ENCODE measurements around the gene R3HDM2.
"Not testable (repeated sequence)": the region's sequence is repeated elsewhere in the genome, so short reads cannot be mapped to it uniquely, and the experiment has no call there.

R3HDM2 gene

GRCh38 chr12:57419495-57419894 is 11.3 kb downstream of the R3HDM2 start:
- DNase-seq, result no peak

- DNase-seq, result no peak
Measured at GRCh38 chr12:57418255-57418654, 12.6 kb downstream of the R3HDM2 start.

GRCh38 chr12:57416039-57416996 is 14.5 kb downstream of the R3HDM2 start:
- no peak for DNase-seq

DNA sequence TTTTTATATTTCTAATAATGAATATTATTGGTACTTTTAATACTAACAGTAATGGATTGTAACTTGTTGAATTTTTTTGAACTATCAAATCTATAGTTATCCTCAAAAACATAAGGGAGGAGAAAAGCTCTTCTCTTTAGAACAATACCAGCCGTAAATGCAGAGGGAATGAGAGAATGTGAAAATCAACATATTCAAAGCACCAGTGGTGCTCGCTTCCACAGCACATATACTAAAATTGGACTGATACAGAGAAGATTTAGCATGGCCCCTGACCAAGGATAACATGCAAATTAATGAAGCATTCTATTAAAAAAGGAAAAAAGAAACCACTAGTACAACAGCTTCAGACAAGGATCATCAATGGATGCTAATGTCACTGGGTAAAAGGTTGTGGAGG is 15.8 kb downstream of the R3HDM2 start:
- DNase-seq, result no peak

- not testable (repeated sequence) for DNase-seq
Measured at GRCh38 chr12:57414160-57414559, 16.7 kb downstream of the R3HDM2 start.

DNA sequence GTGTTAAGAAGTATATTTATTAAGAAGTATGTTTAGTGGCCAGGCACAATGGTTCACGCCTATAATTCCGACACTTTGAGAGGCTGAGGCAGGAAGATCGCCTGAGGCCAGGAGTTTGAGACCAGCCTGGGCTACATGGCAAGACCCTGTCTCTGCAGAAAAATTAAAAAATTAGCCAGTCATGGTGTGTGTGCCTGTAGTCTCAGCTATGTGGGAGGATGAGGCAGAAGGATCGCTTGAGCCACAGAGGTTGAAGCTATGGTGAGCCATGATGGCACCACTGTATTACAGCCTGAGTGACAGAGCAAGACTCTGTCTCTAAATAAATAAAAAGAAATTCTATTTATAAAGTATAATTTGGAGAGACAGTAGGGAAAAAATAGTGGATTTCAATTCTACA is 20.3 kb downstream of the R3HDM2 start:
- no peak for DNase-seq

GRCh38 chr12:57404966-57405640 is 25.7 kb downstream of the R3HDM2 start:
- DNase-seq, result no peak

- not testable (repeated sequence) for DNase-seq
Measured at GRCh38 chr12:57402156-57402555, 28.7 kb downstream of the R3HDM2 start.

DNA sequence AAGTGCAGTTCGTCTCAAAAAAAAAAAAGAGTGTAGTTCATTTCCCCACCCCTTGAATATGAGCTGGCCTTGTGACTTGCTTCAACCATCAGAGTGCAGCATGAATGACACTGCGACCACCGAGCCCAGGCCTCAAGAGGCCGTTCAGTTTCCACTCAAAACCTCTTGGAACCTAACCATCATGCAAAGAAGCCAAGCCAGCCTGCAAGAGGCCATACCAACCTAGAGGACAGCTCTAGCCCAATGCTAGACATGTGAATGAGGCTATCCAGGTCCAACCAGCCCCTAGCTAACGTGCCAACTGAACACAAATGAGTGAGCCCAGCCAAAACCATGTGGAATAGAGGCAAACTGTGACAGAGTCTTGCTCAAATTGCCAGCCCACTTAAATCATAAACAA is 29.7 kb downstream of the R3HDM2 start:
- no peak for DNase-seq

DNA sequence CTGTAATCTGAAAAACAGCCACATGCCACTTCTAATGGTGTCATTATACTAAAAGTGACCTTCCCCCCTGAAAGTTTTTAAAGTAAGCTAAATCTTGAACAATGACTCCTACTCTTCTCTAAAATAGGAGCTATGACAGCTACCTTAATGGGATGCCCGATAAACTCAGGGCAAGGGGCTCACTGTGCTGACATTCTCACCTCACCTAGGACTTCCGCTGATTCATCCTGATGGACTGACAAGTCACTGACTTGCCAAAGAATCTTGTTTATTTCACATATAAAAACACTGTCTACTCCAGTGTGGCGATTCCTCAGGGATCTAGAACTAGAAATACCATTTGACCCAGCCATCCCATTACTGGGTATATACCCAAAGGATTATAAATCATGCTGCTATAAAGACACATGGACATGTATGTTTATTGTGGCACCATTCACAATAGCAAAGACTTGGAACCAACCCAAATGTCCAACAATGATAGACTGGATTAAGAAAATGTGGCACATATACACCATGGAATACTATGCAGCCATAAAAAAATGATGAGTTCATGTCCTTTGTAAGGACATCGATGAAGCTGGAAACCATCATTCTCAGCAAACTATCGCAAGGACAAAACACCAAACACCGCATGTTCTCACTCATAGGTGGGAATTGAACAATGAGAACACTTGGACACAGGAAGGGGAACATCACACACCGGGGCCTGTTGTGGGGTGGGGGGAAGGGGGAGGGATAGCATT is 31.0 kb downstream of the R3HDM2 start:
- DNase-seq, result not testable (repeated sequence)

- no peak for DNase-seq
Measured at GRCh38 chr12:57397441-57397840, 33.4 kb downstream of the R3HDM2 start.

DNA sequence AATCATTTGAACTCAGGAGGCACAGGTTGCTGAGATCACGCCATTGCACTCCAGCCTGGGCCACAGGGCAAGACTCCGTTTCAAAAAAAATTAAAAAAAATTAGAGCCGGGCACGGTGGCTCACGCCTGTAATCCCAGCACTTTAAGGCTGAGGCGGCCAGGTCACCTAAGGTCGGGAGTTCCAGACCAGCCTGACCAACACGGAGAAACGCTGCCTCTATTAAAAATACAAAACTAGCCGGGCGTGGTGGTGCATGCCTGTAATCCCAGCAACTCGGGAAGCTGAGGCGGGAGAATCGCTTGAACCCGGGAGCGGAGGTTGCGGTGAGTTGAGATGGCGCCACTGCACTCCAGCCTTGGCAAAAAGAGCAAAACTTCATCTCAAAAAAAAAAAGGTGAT is 35.7 kb downstream of the R3HDM2 start:
- no peak for DNase-seq

- DNase-seq, result no peak
Measured at GRCh38 chr12:57390174-57390573, 40.7 kb downstream of the R3HDM2 start.

DNA sequence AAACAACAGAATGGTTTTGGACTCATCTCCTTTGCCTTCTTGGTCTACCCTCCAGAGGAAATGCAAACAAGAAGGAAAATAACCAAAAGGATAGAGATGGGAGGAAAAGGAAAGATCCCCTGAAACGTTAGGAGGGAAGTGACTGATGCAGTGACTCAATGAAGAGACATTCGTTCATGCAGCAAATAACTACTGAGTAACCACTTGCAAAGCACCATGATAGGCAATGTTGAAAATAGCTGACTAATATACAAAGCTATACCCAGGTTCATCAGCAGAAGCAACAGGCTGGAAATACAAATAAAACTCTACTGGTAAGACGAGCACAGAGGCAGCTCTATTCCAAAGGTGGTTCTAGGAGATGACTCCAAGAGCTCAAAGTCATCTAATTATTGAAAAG is 41.8 kb downstream of the R3HDM2 start:
- DNase-seq, result no peak

DNA sequence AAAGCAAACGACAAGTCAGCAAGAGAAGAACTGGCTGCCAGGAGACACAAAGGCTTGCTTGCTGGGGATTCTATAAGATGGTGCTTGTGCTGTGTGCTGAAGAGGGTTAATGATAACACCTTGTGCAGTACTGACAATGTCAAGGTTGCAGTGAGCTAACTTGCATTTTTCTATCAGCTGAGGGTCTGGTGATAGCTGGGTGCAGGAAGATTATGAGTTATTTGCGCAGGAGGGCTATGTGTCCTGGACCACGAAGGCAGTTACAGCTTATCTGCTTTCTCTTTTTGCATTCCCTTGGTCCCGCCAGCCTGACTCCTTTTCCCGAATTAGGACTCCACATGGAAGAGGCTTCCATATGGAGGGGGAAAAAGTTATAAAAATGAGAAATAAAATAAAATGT is 42.4 kb downstream of the R3HDM2 start:
- DNase-seq, result no peak

- no peak for DNase-seq
Measured at GRCh38 chr12:57386187-57386720, 44.6 kb downstream of the R3HDM2 start.

DNA sequence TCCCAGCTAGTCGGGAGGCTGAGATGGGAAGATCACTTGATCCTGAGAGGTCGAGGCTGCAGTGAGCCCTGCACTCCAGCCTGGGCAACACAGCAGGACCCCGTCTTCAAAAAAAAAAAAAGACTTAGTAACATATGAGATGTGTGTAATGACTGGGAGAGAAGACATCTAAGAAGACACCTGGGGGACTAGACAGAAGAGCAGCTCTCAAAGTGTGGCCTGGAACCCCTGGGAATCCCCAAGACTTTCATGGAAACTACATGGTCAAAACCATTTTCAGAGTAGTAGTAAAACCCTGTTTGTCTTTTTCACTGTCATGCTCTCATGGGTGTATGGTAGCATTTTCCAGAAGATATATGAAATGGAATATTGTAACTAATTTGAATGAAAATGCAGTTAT is 45.3 kb downstream of the R3HDM2 start:
- DNase-seq, result no peak

DNA sequence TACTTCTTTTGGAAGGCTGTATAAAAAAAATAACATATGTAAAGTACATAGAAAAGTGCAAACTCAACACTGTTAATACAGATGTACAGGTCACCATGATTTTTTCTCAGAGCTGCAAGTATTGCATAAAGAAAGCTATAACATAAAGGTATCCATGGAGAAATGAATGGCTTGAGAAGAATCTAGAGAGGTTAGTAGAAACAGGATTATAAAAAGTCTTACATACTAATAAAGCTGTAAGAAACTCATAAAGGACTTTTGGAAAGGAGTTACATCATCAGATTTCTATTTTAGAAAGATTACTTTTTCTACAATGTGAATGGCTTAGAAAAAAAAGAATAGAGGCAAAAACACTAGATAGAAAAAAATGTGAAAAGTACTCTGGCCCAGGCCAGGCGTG is 46.4 kb downstream of the R3HDM2 start:
- DNase-seq, result no peak

GRCh38 chr12:57381693-57382220 is 49.1 kb downstream of the R3HDM2 start:
- DNase-seq, result no peak

GRCh38 chr12:57380300-57380699 is 50.5 kb downstream of the R3HDM2 start:
- no peak for DNase-seq

DNA sequence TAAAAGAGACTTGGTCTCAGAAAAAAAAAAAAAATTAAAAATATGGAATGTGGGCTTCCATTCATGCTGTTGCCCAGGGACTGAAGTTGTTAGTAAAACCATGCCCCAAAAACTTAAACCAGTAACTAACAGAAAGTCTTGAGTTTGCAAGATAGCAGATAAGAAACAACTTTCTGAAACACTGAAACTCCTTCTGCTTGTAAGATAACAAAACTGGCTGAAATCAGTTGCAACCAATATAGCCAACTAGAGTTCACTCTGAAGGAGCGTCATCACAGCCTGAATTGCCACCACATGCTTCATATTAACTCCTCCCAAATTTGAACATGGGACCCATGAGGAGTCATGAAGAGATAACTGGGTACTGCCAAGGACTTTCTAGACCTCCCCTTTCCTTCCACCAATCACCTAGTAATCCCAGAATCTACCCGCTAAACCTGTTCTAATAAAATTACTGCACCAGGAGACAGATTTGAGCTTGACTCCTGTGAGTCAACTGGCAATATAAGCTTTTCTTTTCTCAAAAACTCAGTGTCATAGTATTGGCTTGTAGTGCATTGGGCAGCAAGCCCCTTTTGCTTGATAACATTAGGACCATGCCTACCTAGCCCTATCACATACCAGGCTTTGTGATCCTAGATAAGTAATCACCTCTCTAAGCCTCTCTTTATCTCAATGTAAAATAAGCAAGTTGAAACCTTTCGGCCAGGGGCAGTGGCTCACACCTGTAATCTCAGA is 53.6 kb downstream of the R3HDM2 start:
- DNase-seq, result no peak

DNA sequence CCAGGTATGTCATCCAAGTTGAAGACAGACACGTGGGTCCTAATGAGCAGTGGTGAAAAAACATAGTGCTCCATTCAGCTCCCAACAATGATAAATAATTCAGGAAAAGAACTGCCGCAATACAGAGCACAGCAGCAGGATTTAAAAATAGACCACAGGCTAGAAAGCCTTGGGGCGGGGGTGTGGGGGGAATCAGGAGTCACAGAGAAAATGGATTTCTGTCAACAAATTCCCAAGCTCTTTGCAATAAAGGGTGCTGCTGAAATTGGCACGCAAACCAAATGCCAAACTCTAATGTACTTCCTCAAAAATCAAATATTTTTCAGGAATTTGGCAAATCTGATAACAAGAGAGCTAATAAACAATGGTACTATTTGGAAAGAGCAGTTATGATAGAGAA is 58.6 kb downstream of the R3HDM2 start:
- DNase-seq, result no peak
